ENCODE data around the gene ITPKB. TPM values are rescaled to one million over a fixed set of nuclear protein-coding genes. Genes with fewer than 3 reads are reported as not detected.

Gene ITPKB
- total and polyA plus RNA-seq, 2 of the 13 experiments (the other 11 are each of a cell fraction or from before 2014, with no cell fraction given) = not detected

DNA sequence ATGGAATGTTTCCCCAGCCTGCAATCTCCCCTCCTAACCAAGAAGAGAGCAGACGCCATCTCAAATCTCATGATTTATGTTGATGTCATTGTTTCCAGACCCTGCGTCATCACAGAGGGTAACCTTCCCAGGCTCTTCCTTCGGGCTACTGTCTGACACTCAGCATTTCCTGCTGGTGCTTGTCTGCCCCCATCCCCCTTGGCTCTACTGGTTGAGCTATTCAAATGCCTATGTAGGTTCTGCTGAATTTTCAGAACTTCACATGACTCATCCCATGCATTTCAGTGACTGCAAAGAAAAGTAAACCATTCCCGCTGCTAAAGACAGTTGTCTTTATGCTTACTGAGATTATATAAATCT, 24.8 kb upstream of the ITPKB start:
- Histone ChIP-seq H3K4me3 (replicated peaks in 1 of 3; ENCODE audit: insufficient read depth in 1 of 3, low read depth in 2 of 3, low read length in 3 of 3) (no peak overlapping the region), H2AFZ (ENCODE audit: low read length) (no peak overlapping the region), H4K20me1 (ENCODE audit: insufficient read depth, low read length) (no peaks in the 10 kb centered on the region), H3K4me1 (ENCODE audit: insufficient read depth, low read length) (no peaks in the 10 kb centered on the region), H3K9me3 (ENCODE audit: low read length) (no peaks in the 10 kb centered on the region), H3K79me2 (ENCODE audit: insufficient read depth, low read length) (no peaks in the 10 kb centered on the region), H3K27ac (ENCODE audit: extremely low read length, insufficient read depth, low read length) (no peak overlapping the region), H3K4me2 (ENCODE audit: low read depth, low read length) (no peak overlapping the region), H3K9ac (ENCODE audit: insufficient read depth, low read depth, low read length) (no peak overlapping the region), H3K36me3 (replicated peaks in 1 of 2; ENCODE audit: control insufficient read depth in 1 of 2, insufficient read depth in 2 of 2, low read length in 2 of 2) (no peaks in the 10 kb centered on the region), H3K27me3 (ENCODE audit: control insufficient read depth in 1 of 2, insufficient read depth in 2 of 2, low read length in 2 of 2) (peaks cover 0 to 35% of the 10 kb centered on the region in 2 experiments; a peak in 4 of 5 replicates)
- no peak for TF ChIP-seq ZNF563 (CRISPR knock-in tag; IDR thresholded peaks at IDR 0.05)
- in situ Hi-C loops (cut with HindIII; ENCODE audit: extremely low pct_ligation_motif_present, low pct_unique_long_range_greater_than_20kb) (no loop called here), intact Hi-C loops (cut with micrococcal nuclease; ENCODE audit: unreplicated experiment) (no loop called here)
- CTCF ChIA-PET (ENCODE audit: low intra/inter-chr PET ratio, low total read pairs) = no interaction called here
- no peak for FAIRE-seq
- no peak for DNase-seq (ENCODE audit: low spot score)
- no peak for ATAC-seq
- no TSS peak for BruUV-seq (replicated peaks)
- POLR2A ChIA-PET = no interaction called here
- 22% methylated on average over 4 of the region's 4 CpGs for WGBS (ENCODE audit: low lambda C conversion rate)

DNA sequence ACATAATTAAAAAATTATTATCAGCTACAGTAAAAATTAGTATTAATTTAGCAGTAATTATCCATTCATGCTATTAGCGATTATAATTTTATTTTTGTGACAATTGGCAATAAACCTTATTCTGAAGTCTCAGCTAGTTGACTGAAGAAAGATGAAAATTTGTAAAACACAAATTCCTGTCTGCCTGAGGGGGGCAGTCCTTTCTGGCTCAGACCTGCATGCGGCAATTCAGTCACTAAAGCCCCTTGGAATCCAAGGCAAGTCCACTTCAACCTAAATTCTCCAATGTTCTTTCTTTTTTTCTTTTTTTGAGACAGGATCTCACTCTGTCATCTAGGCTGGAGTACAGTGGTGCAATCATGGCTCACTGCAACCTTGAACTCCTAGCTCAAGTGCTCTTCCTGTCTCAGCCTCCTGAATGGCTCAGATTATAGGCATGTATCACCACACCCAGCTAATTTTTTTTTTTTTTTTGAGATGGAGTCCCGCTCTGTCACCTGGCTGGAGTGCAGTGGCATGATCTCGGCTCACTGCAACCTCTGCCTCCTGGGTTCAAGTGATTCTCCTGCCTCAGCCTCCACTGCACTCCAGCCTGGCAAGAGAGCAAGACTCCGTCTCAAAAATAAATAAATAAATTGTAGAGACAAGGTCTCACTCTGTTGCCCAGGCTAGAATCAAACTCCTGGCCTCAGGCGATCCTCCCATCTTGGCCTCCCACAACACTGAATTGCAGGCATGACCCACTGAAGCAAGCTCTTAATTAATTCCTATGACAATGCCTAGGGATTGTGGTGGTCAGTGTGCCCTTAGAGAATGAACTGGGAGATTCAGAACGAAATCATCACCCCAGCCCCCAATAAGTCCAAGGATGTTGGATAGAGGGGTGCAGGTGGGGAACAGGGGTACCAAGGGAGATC, 24.2 kb upstream of the ITPKB start:
- ChIA-PET POLR2A (no interaction called here), CTCF (ENCODE audit: low intra/inter-chr PET ratio, low total read pairs) (no interaction called here)
- Histone ChIP-seq H3K9ac (ENCODE audit: insufficient read depth, low read depth, low read length) (no peak overlapping the region), H3K27me3 (ENCODE audit: control insufficient read depth in 1 of 2, insufficient read depth in 2 of 2, low read length in 2 of 2) (peaks cover 0 to 35% of the 10 kb centered on the region in 2 experiments; a peak in 4 of 5 replicates), H3K36me3 (replicated peaks in 1 of 2; ENCODE audit: control insufficient read depth in 1 of 2, insufficient read depth in 2 of 2, low read length in 2 of 2) (no peaks in the 10 kb centered on the region), H3K4me2 (ENCODE audit: low read depth, low read length) (no peak overlapping the region), H3K79me2 (ENCODE audit: insufficient read depth, low read length) (no peaks in the 10 kb centered on the region), H3K4me3 (replicated peaks in 1 of 3; ENCODE audit: insufficient read depth in 1 of 3, low read depth in 2 of 3, low read length in 3 of 3) (no peak overlapping the region), H4K20me1 (ENCODE audit: insufficient read depth, low read length) (no peaks in the 10 kb centered on the region), H3K27ac (ENCODE audit: extremely low read length, insufficient read depth, low read length) (no peak overlapping the region), H2AFZ (ENCODE audit: low read length) (no peak overlapping the region), H3K4me1 (ENCODE audit: insufficient read depth, low read length) (no peaks in the 10 kb centered on the region), H3K9me3 (ENCODE audit: low read length) (no peaks in the 10 kb centered on the region)
- intact Hi-C loops (cut with micrococcal nuclease; ENCODE audit: unreplicated experiment) = no loop called here
- DNase-seq (ENCODE audit: low spot score) (no peak), FAIRE-seq (no peak), ATAC-seq (no peak)
- in situ Hi-C loops (cut with HindIII; ENCODE audit: extremely low pct_ligation_motif_present, low pct_unique_long_range_greater_than_20kb) = no loop called here
- 43% methylated on average over 7 of the region's 7 CpGs for WGBS (ENCODE audit: low lambda C conversion rate)
- BruUV-seq (replicated peaks) = no TSS peak
- TF ChIP-seq ZNF12 (CRISPR knock-in tag; IDR thresholded peaks at IDR 0.05) (no peak), RFX5 (IDR thresholded peaks at IDR 0.05; ENCODE audit: low read depth, low read length) (no peak), KMT2A (CRISPR knock-in tag; IDR thresholded peaks at IDR 0.05) (no peak), RARG (CRISPR knock-in tag; IDR thresholded peaks at IDR 0.05; ENCODE audit: low read depth) (no peak), ZNF292 (CRISPR knock-in tag; IDR thresholded peaks at IDR 0.05; ENCODE audit: borderline replicate concordance, low read depth) (no peak), SMYD3 (CRISPR knock-in tag; IDR thresholded peaks at IDR 0.05) (no peak), ADNP (CRISPR knock-in tag; IDR thresholded peaks at IDR 0.05) (no peak), PRPF4 (IDR thresholded peaks at IDR 0.05; ENCODE audit: low read depth, low read length, poor library complexity, severe bottlenecking) (no peak), ZNF10 (CRISPR knock-in tag; IDR thresholded peaks at IDR 0.05; ENCODE audit: borderline replicate concordance, low read depth) (no peak), ZNF607 (CRISPR knock-in tag; IDR thresholded peaks at IDR 0.05; ENCODE audit: borderline replicate concordance) (no peak), CENPT (CRISPR knock-in tag; IDR thresholded peaks at IDR 0.05; ENCODE audit: low read depth) (no peak)
- TF ChIP-seq, protein P1, sequence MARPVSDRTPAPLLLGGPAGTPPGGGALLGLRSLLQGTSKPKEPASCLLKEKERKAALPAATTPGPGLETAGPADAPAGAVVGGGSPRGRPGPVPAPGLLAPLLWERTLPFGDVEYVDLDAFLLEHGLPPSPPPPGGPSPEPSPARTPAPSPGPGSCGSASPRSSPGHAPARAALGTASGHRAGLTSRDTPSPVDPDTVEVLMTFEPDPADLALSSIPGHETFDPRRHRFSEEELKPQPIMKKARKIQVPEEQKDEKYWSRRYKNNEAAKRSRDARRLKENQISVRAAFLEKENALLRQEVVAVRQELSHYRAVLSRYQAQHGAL (CRISPR knock-in tag; IDR thresholded peaks at IDR 0.05; ENCODE audit: not compliant biosample characterization) = no peak
- TF ChIP-seq, protein P2, sequence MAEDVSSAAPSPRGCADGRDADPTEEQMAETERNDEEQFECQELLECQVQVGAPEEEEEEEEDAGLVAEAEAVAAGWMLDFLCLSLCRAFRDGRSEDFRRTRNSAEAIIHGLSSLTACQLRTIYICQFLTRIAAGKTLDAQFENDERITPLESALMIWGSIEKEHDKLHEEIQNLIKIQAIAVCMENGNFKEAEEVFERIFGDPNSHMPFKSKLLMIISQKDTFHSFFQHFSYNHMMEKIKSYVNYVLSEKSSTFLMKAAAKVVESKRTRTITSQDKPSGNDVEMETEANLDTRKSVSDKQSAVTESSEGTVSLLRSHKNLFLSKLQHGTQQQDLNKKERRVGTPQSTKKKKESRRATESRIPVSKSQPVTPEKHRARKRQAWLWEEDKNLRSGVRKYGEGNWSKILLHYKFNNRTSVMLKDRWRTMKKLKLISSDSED (CRISPR knock-in tag; IDR thresholded peaks at IDR 0.05) = no peak
- TF ChIP-seq, protein P3, sequence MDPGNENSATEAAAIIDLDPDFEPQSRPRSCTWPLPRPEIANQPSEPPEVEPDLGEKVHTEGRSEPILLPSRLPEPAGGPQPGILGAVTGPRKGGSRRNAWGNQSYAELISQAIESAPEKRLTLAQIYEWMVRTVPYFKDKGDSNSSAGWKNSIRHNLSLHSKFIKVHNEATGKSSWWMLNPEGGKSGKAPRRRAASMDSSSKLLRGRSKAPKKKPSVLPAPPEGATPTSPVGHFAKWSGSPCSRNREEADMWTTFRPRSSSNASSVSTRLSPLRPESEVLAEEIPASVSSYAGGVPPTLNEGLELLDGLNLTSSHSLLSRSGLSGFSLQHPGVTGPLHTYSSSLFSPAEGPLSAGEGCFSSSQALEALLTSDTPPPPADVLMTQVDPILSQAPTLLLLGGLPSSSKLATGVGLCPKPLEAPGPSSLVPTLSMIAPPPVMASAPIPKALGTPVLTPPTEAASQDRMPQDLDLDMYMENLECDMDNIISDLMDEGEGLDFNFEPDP (CRISPR knock-in tag; conservative IDR thresholded peaks at IDR 0.05) = no peak
